NCI-H526 (cell line): Measurements from ENCODE around the gene PTGIR.

Source experiments
- DNase-seq, 2 experiments: peaks; one replicate each; lab custom pipeline; 2025; lab: John Stamatoyannopoulos, UW

The PTGIR gene

DNA sequence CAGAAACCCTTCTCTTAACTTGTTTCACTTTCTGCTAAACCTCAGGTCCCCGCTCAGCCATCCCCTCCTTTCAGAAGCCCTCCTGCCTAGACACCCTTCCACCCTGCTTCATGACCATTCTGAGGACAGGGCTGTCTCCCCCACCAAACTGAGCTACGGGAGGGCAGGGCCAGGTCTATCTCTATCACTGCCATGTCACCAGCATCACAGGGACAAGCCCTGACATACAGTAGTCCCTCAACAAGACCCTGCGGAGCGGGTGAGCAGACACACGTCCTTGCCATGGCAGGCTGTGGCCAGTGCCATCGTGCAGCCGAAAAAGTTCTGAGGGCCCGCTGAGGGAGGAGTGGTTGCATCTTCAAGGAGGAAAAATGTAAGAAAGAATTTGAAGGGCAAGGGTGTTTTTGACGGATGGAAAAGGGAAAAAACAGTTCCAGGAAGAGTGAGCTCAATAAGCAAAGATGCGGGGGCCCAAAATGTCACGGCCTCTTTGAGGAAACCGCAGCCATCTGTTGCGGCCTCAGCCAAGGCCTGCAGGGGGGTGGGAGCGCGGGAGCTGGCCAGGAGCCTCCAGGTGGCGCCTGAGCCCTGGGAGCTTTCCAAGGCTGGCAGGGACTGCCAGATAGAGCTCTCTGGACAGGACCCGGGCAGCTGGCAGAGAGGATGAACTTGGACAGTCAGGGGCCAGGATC lies 8.1 kb downstream of the PTGIR start:
- DNase-seq: peak in 1 of 2 experiments; percentile 78

DNA sequence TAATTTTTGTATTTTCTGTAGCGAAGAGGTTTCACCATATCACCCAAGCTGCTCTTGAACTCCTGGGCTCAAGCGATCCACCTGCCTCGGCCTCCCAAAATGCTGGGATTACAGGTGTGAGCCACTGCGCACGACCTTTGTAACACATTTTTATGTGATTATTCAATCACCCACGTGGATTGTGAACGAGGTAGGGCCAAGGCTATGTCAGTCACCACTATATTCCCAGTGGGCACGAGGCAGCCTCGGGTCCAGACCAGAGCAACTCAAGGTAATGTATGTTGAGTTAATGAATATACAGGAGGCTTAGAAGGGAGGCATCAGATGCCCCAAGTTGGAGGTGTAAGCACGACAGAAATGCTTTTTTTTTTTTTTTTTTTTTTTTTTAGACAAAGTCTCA lies 8.9 kb downstream of the PTGIR start:
- no peak for DNase-seq

DNA sequence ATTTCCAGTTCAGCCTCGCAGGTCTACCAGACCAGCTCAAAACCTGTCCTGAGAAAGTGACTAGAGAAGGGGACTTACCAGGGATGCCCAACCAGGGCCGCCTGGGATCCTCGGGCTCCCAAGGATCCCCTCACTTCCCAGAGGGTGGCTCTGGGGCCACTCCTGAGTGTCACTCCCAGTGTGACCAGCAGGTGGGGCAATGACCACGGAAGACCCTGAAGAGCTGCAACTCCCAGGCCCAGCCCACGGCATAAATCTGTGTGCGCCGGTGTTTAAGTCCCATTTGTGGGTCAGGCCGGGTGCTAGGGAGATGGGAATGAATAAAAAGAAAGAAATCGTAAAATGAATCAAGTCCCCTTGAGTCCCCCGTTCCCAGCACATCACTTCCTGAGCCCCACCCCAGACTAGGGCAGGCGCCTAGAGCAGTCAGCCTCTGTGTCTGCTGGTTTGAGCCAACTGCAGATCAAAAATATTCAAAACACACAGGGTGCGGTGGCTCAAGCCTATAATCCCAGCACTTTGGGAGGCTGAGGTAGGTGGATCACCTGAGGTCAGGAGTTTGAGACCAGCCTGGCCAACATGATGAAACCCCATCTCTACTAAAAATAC lies 10.7 kb downstream of the PTGIR start:
- peak; percentile 59 to 83 for DNase-seq

DNA sequence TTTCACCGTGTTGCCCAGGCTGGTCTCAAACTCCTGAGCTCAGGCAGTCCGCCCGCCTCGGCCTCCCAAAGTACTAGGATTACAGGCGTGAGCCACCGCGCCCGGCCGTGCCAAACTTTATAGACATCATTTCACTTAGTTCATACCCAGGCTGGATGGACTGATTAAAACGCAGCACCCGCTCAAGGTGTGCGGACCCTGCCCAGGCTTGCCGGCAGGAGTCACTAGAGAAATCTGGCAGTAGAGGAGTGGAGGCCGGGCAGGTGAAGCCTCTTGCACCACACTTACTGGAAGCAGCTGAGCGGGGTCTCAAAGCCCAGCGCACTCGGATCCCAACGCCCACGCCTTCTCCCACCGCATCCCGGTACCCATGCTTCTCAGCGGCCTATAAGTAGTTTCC lies 11.4 kb downstream of the PTGIR start:
- peak in 1 of 2 experiments; percentile 34 for DNase-seq

DNA sequence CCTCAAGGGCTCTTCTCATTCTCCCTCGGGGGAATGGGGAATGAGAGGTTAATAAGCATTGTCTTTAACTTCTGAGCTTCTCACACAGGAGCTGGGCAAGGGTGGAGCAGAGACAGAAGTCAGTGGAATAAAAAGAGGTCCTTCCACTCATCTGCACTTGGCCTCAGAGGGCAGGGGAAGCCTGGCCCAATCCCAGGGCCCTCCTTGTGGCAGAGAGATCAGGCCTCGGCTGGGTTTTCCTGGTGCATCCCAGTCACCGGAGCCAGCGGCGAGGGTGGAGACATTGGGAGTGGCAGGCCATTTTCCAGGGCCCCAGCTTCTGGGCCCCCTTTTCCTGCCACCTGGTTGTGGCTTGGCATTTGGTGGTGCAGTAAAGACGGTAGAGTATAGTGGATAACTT lies 13.1 kb downstream of the PTGIR start:
- no peak for DNase-seq

DNA sequence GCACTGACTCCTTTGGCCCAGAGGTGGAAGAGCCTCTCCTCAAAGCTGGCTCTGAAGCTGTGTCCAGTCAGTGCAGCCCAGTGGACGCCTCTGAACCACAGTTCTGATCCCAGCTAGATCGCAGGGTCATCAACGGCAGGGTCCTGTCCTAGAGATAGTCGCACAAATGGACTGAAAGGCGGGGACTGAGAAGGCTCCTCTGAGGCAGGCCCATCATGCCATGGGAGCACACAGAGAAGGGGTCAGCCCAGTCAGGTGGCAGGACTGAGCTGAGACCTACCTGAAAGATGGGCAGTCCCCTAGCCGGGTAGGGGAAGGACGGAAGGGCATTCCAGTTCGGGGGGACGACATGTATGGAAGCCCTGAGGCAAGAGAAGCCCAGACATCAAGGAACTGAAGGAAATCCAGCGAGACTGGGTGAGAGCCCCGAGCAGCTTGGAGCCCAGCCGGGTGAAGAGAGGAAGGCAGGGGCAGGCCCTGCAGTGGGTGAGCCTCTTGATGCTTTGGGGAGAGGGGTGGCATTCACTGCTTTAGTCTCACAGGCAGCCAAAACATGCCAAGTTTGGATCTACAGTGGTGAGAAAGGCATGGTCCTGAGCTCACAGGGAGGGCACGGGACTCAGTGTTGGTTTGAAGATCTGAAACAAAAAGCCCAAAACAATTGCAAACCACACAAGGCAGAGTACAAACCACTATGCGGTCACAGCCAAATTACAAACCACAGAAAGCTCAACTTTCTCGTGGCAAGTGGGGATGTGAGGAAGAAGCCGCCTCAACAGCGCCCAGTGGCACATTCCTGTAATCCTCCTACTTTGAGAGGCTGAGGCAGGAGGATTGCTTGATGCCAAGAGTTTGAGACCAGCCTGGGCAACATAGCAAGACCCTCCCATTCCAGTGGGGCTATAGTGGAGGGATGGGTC lies 13.8 kb downstream of the PTGIR start:
- no peak for DNase-seq

DNA sequence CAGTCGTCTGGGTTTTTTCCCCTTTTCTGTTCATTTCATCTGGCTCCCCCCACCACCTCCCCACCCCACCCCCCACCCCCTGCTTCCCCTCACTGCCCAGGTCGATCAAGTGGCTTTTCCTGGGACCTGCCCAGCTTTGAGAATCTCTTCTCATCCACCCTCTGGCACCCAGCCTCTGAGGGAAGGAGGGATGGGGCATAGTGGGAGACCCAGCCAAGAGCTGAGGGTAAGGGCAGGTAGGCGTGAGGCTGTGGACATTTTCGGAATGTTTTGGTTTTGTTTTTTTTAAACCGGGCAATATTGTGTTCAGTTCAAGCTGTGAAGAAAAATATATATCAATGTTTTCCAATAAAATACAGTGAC lies 14.5 kb downstream of the PTGIR start:
- DNase-seq: no peak

DNA sequence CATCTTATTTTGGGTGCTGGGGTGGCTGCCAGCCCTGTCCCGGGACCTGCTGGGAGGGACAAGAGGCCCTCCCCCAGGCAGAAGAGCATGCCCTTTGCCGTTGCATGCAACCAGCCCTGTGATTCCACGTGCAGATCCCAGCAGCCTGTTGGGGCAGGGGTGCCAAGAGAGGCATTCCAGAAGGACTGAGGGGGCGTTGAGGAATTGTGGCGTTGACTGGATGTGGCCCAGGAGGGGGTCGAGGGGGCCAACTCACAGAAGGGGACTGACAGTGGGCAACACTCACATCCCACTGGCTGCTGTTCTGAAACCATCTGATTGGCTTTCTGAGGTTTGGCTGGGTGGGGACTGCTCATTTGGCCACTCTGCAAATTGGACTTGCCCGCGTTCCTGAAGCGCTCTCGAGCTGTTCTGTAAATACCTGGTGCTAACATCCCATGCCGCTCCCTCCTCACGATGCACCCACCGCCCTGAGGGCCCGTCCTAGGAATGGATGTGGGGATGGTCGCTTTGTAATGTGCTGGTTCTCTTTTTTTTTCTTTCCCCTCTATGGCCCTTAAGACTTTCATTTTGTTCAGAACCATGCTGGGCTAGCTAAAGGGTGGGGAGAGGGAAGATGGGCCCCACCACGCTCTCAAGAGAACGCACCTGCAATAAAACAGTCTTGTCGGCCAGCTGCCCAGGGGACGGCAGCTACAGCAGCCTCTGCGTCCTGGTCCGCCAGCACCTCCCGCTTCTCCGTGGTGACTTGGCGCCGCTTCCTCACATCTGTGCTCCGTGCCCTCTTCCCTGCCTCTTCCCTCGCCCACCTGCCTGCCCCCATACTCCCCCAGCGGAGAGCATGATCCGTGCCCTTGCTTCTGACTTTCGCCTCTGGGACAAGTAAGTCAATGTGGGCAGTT lies 15.1 kb downstream of the PTGIR start:
- no peak for DNase-seq

DNA sequence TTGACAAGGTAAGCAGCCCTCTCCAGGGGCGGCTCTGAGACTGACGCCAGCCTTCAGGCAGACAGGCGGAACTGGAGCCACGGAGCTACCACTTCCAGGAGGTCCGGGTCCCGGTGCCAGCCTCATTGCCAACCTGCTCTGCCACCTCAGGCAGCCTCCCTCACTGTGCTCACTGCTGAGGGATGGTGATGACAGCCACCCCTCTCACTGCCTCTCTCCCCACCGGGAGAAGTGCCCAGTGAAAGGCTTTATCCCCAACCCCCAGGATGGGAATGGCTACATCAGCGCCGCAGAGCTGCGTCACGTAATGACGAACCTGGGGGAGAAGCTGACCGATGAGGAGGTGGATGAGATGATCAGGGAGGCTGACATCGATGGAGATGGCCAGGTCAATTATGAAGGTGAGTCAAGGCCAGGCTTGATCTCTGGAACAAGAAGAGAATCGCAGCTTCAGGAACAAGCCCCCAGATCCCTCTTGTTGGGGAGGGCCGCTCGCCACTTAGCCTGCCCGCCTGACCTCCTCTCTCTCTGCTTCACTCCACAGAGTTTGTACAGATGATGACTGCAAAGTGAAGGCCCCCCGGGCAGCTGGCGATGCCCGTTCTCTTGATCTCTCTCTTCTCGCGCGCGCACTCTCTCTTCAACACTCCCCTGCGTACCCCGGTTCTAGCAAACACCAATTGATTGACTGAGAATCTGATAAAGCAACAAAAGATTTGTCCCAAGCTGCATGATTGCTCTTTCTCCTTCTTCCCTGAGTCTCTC lies 16.1 kb downstream of the PTGIR start:
- DNase-seq: no peak

DNA sequence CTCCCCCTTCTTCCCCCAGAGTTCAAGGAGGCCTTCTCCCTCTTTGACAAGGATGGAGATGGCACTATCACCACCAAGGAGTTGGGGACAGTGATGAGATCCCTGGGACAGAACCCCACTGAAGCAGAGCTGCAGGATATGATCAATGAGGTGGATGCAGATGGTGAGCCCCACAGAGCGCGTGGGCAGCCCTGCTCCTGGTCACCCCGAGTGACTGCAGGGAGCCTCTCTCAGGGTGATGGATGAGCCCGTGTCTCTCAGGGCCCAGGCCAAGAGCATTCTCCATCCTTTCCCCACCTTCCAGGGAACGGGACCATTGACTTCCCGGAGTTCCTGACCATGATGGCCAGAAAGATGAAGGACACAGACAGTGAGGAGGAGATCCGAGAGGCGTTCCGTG lies 16.7 kb downstream of the PTGIR start:
- DNase-seq: no peak

DNA sequence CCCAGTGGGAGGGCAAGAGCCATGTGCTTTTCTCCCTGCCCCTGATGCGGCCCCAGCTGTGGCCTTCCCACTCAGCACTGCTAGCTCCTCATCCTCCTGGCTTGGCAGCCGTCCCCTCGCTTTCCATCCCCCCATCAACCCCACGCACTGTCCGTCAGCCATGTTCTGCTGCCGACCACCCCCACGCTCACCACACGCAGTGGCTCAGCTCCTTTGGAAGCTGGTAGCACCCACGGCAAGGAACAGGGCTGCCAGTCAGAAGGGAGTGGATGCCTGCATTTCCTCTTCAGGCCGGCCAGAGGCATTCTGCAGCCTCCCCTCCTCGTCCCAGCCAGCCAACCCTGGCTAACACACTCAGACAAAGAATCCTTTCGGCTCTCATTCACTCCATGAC lies 17.4 kb downstream of the PTGIR start:
- no peak for DNase-seq

DNA sequence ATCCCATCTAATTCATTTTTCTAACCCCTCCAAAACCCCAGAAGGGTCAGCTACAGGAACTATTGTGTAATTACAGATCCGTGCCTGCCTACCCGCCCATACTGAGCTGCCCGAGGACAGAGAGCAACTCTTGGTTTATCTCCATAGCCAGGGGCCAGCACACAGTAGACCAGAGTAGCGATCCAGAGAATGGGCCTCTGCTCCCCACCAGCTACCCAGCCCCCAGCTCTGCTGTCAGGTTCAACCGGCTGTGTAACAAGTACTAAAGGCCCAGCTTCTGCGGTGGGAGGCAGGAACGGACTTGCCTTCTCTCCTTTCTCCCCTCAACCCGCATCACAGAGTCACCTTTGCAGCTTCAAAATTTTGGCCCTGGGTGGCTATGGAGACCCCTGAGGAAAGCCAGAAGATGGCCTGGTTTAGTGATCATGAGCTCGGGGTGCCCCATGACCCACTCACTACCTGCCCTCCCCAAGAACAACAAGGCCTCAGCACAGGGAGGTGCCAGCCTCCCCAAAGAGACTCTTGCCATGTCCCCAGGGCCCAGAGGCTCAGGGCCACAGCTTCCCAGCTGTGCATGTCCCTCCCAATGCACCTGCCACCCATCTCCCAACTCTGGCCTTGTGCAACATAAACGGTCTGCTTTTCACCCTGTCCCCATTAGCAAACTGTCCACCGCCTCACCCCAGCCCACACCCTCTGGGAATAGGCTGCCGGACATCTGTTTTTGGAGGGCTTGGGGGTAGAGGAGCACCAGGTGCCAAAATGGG lies 18.0 kb downstream of the PTGIR start:
- no peak for DNase-seq

DNA sequence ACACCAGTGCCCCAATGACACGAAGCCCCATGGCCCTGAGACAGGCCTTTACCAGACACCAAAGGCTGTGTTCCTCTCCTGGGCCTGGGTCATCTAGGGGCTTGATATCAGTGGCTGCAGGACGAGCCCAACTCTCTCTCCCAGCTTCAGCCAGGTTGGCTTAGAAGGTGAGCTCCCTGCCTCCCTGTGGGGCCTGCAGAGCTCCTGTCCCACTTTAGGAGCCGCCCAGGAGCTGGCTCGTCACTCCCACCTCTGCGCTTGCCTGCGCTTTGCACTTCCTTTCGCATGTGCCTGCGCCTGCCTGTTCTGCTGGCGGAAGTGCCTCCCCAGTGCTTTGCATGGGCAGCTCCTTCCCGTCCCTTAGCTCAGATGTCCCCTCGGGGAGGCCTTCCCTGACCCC lies 18.9 kb downstream of the PTGIR start:
- no peak for DNase-seq

DNA sequence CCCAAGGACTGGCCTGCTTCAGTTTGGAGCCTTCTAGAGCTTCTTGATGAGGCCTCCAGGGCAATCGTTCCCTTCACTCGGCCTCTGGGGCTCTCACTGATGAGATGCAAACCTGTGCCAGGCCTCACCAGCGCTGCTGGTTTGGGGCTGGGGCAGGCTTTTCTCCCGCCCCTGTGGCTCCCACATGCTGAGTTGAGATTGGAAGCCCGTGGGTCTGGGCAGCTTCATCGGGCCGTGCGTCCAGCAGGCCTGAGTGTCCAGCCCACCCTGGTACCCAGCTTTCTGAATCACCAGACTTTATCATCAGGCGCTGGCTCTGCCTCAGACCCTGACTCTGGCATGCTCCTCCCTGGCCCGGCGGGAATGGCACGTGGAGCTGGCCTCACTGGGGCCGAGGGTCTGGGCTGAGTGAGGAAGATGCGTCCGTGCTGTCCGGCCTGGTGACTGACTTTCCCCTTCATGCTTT lies 19.5 kb downstream of the PTGIR start:
- DNase-seq: no peak

DNA sequence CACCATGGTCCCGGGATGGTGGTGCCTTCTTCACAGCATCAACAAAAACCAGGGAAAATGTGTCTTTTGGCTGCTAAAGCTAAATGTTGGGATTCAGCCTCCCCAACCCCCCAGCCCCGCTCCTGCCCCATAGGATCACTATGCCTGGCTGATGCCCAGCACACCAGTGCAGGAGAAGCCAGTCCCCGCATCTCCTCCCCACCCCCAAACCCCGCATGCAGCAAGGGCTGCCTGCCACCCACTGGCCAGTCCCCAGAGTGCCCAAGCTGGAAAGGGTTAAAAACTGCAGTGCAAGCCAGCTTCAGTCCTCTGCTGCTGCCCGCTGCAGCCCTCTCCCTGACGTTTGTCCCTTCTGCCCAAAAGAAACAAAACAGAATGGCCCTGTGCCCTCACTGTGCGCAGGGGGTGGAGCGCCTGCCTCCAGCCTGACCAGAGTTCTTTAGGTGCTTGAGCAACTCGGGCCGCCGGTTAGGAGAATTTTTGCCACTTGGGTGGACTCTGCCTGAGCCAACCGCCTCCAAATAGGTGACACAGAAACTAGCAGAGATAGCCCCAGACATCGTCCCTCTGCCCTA lies 20.0 kb downstream of the PTGIR start:
- DNase-seq: no peak

DNA sequence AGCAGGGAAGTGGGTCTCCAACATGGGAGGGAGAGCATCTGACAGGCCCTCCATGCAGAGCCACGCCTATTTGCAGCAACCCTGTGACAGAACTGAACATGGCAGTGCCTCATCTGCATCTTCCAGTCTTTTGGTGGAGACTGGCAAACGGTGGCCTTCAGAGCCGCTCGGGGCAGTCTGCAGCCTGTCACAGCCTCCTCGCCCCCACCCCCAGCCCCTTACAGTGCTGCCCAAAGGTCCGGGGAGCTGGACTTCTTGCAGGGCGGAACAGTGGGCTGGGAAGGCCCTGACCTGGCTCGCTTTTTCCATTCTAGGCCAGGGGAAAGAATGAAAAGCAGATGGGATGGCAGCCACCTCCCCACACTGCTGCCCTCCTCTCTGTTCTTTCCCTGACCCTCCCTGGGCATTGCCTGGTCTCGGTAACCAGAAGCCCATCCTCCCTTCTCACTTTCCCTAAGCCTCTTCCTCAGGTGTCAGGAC lies 21.1 kb downstream of the PTGIR start:
- DNase-seq: no peak

DNA sequence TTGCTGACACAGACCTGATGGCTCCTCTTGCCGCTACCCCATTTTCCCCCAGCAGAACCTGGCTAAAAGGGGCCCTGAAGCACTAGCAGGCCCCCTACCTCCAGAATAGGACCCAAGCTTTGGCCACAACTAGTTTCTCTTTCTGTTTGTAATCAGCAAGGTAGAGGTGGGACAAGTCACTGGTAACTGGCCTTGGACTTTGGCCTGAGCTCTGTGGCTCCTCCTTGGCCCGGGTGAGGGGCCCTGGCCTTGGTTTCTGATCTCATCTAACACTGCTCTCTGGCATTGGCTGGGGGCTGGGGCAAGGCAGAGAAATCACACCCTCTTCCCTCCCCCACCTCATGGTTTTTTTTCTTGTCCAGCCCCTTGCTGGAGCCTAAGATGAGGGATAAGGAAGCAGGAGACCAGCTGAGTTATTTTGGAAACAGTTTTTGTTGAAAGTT lies 21.7 kb downstream of the PTGIR start:
- peak in 1 of 2 experiments; percentile 23 for DNase-seq

DNA sequence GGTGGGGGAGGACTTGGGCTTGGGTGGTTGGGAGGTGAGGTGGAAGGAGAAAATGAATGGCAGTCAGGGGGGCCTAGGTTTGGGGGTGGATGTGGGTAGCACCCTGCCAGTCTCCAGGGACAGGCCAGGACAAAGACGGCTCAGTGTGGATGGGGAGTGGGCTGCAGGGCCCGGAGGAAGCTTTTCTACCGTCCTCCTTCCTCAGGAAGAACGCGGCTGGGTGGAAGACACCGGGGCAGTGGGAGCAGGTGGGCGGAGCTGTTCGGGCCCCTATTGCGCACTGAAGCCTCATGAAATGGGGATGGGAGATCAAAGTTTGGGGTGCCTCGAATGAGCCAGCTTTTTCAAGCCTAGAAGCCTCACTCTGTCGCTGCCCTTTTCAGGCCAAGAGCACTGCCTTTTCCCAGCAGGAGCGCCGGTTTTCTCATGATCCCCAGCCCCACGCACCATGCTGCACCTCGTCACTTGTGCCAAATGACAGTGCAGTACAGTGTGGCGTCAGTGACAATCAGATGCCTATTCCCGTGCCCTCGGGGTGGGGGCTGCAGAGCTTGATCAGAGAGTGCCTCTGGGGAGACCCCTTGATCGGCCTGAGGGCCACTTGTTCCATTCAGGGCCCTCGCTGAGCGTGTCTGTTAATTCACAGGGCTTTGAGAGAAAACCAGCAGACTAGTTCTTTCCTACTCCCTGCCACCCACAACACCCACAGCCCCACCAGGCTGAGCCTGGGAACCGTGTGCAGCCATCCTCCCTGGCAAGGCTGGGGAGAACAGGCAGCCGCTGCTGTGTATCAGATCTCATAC lies 22.3 kb downstream of the PTGIR start:
- DNase-seq: no peak
